Loucy (cell line): ENCODE results near the gene THADA.

Experiments used
- H2AFZ ChIP-seq: fragments of 200-600 bp; sonication (generic); 2 replicates; pipeline ENCODE4 v1.6.0; 2016; ENCODE audit warnings: antibody characterized with exemption, mild to moderate bottlenecking, low read length, moderate library complexity
- H3F3A ChIP-seq: fragments of 200-600 bp; 2 replicates; pipeline ENCODE4 v1.6.0; 2016; ENCODE audit warnings: antibody characterized with exemption, low read depth, mild to moderate bottlenecking
- H3K27me3 ChIP-seq: fragments of 200-600 bp; sonication (generic); 2 replicates; pipeline ENCODE4 v1.6.1; 2014; ENCODE audit warnings: low read length, mild to moderate bottlenecking; ENCODE audit not compliant: insufficient read depth, poor library complexity, severe bottlenecking
- H3K36me3 ChIP-seq: fragments of 200-600 bp; sonication (generic); 2 replicates; pipeline ENCODE4 v1.6.1; 2016; ENCODE audit warnings: low read length; ENCODE audit not compliant: insufficient read depth
- H3K4me1 ChIP-seq: fragments of 200-600 bp; sonication (generic); 2 replicates; pipeline ENCODE4 v1.5.1; 2014; ENCODE audit warnings: low read length, mild to moderate bottlenecking; ENCODE audit not compliant: insufficient read depth, poor library complexity, severe bottlenecking
- H3K4me2 ChIP-seq: fragments of 200-600 bp; sonication (generic); 2 replicates; pipeline ENCODE4 v1.6.0; 2014; ENCODE audit warnings: antibody characterized with exemption, low read length, low read depth, mild to moderate bottlenecking; ENCODE audit not compliant: poor library complexity, severe bottlenecking
- H3K4me3 ChIP-seq: fragments of 200-600 bp; sonication (generic); 2 replicates; pipeline ENCODE4 v1.5.1; 2014; ENCODE audit warnings: low read length, mild to moderate bottlenecking, mixed read lengths; ENCODE audit not compliant: poor library complexity, severe bottlenecking
- H3K79me2 ChIP-seq: fragments of 200-600 bp; sonication (generic); 2 replicates; pipeline ENCODE4 v1.6.1; 2014; ENCODE audit warnings: low read length; ENCODE audit not compliant: insufficient read depth
- H3K9ac ChIP-seq: fragments of 200-600 bp; sonication (generic); 2 replicates; pipeline ENCODE4 v1.6.0; 2014; ENCODE audit warnings: mild to moderate bottlenecking, low read depth, low read length, moderate library complexity; ENCODE audit not compliant: poor library complexity, severe bottlenecking
- H3K9me2 ChIP-seq: fragments of 200-600 bp; sonication (generic); replicated peaks from 2 replicates; pipeline ENCODE4 v1.6.1; 2016; ENCODE audit warnings: low read depth, low read length, mixed read lengths
- H3K9me3 ChIP-seq: fragments of 200-600 bp; sonication (generic); 2 replicates; pipeline ENCODE4 v1.6.1; 2014; ENCODE audit warnings: mild to moderate bottlenecking, antibody characterized with exemption, low read length, low read depth; ENCODE audit not compliant: insufficient read depth
- H4K20me1 ChIP-seq: fragments of 200-600 bp; sonication (generic); 2 replicates; pipeline ENCODE4 v1.6.0; 2014; ENCODE audit warnings: antibody characterized with exemption, low read length, mild to moderate bottlenecking; ENCODE audit not compliant: insufficient read depth, poor library complexity, severe bottlenecking
- CTCF ChIP-seq: fragments of 200-600 bp; sonication (generic); conservative IDR thresholded peaks from 2 replicates; pipeline ENCODE4 v1.5.1; 2014; ENCODE audit warnings: mild to moderate bottlenecking, antibody characterized with exemption, low read length
- EZH2phosphoT487 ChIP-seq: fragments of 200-600 bp; IDR thresholded peaks from 2 replicates; pipeline ENCODE4 v1.6.1; 2018; ENCODE audit warnings: antibody characterized with exemption, mild to moderate bottlenecking, moderate library complexity, borderline replicate concordance

THADA gene

GRCh38 chr2:43559391-43560230 lies 36.2 kb downstream of the THADA start:
- Histone ChIP-seq H3K4me3 (no peak overlapping the region), H3K79me2 (no peaks in the 10 kb centered on the region), H3F3A (no peaks in the 10 kb centered on the region), H3K27me3 (no peaks in the 10 kb centered on the region), H2AFZ (no peak overlapping the region), H3K9me3 (no peaks in the 10 kb centered on the region), H3K4me1 (no peaks in the 10 kb centered on the region), H4K20me1 (no peaks in the 10 kb centered on the region), H3K9ac (no peak overlapping the region), H3K36me3 (peaks cover 5% of the 10 kb centered on the region; the same call in 1 of the 2 replicates), H3K9me2 (no peaks in the 10 kb centered on the region), H3K4me2 (no peak overlapping the region)
- TF ChIP-seq CTCF: no peak
- TF ChIP-seq EZH2phosphoT487: no peak

GRCh38 chr2:43557196-43557595 lies 38.6 kb downstream of the THADA start:
- Histone ChIP-seq H3K4me3 (no peak overlapping the region), H3K9me2 (no peaks in the 10 kb centered on the region), H2AFZ (no peak overlapping the region), H3K9ac (no peak overlapping the region), H4K20me1 (no peaks in the 10 kb centered on the region), H3F3A (no peaks in the 10 kb centered on the region), H3K36me3 (peaks cover 5% of the 10 kb centered on the region; the same call in 1 of the 2 replicates), H3K4me1 (no peaks in the 10 kb centered on the region), H3K79me2 (no peaks in the 10 kb centered on the region), H3K9me3 (no peaks in the 10 kb centered on the region), H3K27me3 (no peaks in the 10 kb centered on the region), H3K4me2 (no peak overlapping the region)
- TF ChIP-seq CTCF: no peak
- no peak for TF ChIP-seq EZH2phosphoT487

GRCh38 chr2:43556256-43556655 lies 39.6 kb downstream of the THADA start:
- no peak overlapping the region for H2AFZ ChIP-seq
- H3K79me2 ChIP-seq: no peaks in the 10 kb centered on the region
- H3K4me2 ChIP-seq: no peak overlapping the region
- no peak overlapping the region for H3K9ac ChIP-seq
- peaks cover 9% of the 10 kb centered on the region; the same call in 1 of the 2 replicates for H3K36me3 ChIP-seq
- H3F3A ChIP-seq: no peaks in the 10 kb centered on the region
- no peak overlapping the region for H3K4me3 ChIP-seq
- no peaks in the 10 kb centered on the region for H3K9me3 ChIP-seq
- TF ChIP-seq CTCF (no peak), EZH2phosphoT487 (no peak)
- no peaks in the 10 kb centered on the region for H3K4me1 ChIP-seq
- H4K20me1 ChIP-seq: no peaks in the 10 kb centered on the region
- no peaks in the 10 kb centered on the region for H3K27me3 ChIP-seq
- no peaks in the 10 kb centered on the region for H3K9me2 ChIP-seq
